ENCODE results near the gene HASPIN.
A peak's percentile ranks its signal among the peaks of the same experiment; 100 is the strongest.

Gene HASPIN

GRCh38 chr17:3738562-3739295 is 15.0 kb downstream of the HASPIN start:
- DNase-seq (ENCODE audit: low spot score): peak; percentile 71

GRCh38 chr17:3739422-3740124 is 15.9 kb downstream of the HASPIN start:
- no peak for DNase-seq (ENCODE audit: low spot score)

GRCh38 chr17:3740611-3741073 is 16.9 kb downstream of the HASPIN start:
- no peak for DNase-seq (ENCODE audit: low spot score)

DNA sequence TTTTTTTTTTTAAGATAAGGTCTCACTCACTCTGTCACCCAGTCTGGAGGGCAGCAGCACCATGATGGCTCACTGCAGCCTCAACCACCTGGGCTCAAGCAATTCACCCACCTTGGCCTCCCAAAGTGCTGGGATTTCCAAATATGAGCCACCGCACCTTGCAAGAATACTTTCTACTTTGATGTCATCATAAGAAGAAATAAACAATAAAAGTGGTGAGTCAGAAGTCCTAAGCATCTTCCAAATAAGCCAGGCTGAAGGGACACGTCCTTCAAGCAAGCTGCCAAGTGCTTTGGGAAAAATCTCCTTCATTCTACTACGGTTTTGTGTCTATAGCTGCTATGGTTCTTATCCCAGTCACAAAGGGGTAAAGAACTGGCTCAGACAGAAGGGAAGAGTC is 20.3 kb downstream of the HASPIN start:
- no peak for DNase-seq (ENCODE audit: low spot score)

DNA sequence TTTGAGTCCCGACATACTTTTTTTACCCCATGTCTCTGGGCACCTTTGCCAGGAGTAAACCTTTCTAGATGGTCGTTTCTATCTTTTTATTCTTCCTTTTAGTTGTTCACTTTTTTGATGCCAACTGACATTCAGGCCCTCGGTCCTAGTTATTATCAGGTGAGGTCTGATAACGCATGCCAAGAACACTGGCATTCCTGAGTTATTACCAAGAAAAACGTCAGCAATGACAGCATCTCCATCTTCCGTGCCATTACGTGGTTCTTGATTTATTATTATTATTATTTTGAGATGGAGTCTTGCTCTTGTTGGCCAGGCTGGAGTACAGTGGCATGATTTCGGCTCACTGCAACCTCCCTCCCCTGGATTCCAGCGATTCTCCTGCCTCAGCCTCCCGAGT is 21.4 kb downstream of the HASPIN start:
- DNase-seq (ENCODE audit: low spot score): no peak

DNA sequence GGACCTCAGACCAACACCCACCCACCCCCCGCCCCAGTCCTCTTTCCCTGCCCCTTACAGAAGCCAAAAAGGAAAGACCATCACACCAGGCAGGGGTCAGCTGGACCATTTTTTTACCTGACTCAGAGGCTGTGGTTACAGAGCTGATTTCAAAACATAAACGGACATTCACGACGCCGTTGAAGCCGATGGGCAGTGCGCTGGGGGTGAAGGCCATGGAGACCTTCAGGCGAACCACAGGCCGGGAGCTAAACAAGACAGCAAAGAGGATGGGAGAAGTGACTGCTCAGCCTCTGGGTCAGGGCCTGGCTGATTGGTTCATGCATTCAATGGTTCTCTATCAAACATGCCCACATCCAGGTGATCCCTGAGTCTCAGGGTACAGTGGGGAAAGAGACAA is 24.1 kb downstream of the HASPIN start:
- no peak for DNase-seq (ENCODE audit: low spot score)

DNA sequence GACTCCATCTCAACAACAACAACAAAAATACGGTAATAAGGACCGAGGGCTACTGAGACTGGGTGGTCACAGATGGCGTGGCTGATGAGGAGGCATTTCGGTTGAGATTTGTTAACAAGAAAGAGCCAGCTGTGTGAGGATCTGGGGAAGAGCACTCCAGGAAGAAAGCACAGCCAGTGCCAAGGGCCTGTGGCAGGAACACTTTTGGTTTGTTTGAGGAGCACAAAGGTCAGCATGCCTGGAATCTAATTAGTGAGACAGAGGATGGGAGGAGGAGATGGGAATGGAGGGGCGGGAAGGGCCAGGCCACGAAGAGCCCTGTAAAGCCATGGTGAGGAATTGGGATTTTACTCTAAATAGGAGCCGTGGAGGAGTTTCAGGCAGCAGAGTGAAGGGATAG is 24.9 kb downstream of the HASPIN start:
- no peak for DNase-seq (ENCODE audit: low spot score)

GRCh38 chr17:3750296-3750695 is 26.6 kb downstream of the HASPIN start:
- no peak for DNase-seq (ENCODE audit: low spot score)

DNA sequence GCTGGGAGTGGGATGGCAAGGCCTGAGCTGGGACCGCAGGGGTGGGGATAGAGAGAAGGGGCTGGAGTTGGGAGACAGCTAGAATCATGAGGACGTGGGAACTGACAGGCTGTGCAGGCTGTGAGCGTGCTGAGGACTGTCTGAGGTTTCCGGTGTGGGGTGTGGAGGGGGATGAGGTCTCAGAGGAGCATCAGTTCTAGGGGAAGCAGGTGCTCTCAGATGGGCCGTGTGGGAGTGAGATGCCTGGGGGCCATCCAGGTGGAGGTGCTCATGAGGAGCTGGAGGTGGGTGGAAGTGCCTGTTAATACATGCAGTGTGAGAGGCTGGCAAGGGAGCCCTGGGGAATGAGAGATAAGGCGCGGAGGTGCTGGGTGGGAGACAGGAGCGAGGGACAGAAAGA is 27.2 kb downstream of the HASPIN start:
- no peak for DNase-seq (ENCODE audit: low spot score)

- DNase-seq (ENCODE audit: low spot score): no peak
Observed at GRCh38 chr17:3751836-3752235, 28.1 kb downstream of the HASPIN start.

- DNase-seq (ENCODE audit: low spot score): no peak
Observed at GRCh38 chr17:3753624-3754023, 29.9 kb downstream of the HASPIN start.

DNA sequence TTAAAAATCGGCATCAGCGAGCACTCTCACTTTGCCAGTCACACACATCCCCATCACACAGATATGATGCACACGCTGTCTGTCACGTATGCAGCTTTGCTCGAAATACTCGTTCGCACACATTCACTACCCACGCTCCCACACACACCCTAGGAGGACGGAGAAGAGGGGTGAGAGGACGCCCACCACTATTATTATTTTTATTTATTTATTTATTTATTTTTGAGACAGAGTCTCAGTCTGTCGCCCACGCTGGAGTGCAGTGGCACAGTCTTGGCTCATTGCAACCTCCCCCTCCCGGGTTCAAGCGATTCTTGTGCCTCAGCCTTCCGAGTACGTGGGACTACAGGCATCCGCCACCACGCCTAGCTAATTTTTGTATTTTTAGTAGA is 30.4 kb downstream of the HASPIN start:
- no peak for DNase-seq (ENCODE audit: low spot score)

GRCh38 chr17:3754458-3755334 is 31.0 kb downstream of the HASPIN start:
- no peak for DNase-seq (ENCODE audit: low spot score)

DNA sequence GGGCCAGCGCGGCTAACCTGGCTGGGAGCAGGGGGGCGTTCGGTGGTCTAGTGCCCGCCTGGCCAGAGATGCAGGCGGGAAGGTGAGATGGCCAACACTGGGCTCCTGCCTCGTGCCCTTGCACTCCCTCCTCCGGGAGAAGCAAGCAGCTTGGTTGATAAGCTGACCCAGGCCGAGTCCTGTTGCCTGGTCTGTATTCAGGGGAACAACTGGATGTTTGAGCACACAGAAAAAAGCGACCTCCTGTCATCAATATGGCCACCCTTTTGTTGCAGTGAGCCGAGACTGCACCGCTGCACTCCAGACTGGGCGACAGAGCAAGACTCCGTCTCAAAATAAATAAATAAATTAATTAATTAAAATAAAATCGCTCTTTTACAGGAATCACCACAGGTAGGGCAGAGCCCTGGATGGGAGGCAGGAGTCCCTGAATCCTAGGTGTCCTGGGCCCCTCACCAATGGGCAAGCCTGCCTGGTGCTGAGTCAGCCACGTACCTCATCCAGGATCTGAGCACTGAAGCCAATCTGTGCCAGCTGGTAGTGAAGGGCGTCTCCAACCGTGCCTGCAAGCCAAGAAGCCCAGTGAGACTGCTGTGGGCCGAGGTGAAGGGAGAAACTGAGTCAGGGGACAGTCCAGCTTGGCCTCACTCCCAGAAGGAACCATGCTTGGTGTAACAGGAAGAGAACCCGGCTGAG is 31.8 kb downstream of the HASPIN start:
- DNase-seq (ENCODE audit: low spot score): no peak

DNA sequence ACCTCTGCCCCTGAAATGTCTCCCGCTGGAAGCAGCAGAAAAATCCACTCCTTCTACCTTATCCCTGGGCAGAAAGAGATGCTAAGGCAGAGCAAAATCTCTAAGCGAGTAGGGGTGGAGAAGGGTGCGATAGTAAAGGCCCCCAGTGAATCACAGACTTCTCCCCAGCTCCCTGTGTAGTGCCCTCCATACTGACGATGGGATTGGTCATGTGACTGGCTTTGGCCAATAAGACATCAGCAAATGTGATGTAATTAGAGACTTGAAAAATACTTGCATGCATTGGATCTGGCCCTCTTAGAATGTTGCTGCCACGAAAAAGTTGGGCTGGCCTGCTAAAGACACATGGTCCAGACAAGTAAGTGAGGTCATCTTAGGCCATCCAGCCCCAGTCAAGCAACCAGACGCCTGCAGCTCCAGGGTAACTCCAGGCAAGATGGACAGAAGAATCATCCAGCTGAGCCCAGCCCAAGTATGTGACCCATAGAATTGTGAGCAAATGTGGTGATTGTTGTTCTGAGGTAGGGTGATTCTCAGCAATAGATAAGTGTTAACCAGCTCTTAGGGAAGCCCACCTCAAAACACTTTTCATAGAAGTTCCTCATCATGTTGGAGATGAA is 36.0 kb downstream of the HASPIN start:
- no peak for DNase-seq (ENCODE audit: low spot score)

- DNase-seq (ENCODE audit: low spot score): no peak
Observed at GRCh38 chr17:3761036-3761917, 37.6 kb downstream of the HASPIN start.

- DNase-seq (ENCODE audit: low spot score): no peak
Observed at GRCh38 chr17:3761918-3762380, 38.2 kb downstream of the HASPIN start.

DNA sequence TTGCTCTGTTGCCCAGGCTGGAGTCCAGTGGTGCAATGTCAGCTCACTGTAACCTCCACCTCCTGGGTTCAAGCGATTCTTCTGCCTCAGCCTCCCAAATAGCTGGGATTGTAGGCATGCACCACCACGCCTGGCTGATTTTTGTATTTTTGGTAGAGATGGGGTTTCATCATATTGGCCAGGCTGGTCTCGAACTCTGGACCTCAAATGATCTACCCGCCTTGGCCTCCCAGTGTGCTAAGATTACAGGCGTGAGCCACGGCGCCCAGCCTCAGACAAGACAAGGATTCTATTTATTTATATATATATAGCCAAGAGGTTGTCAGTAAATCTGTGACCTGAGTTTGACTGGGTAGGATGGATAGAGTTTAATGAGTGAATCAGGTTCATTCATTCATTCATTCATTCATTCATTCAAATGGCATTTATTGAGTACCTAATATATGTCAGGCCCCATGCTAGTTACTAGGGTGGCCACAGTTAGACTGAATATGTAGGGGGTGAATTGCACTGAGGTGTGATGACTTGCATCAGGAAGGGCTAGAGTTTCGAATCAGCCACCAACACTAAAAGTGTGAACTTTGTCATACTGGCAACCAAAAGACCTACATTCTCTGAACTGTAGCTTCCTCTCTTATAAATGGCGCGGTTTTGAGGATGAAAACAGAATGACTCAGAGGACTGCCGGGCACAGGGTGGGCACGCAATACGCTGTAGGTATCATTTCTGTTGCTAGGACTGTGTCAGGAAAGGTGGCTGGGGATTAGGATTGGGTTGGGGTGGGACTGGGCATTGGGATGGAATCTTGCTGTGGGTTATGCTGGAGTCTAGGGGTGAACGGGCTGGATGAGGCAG is 39.4 kb downstream of the HASPIN start:
- DNase-seq (ENCODE audit: low spot score): no peak

GRCh38 chr17:3763777-3764170 is 40.1 kb downstream of the HASPIN start:
- DNase-seq (ENCODE audit: low spot score): no peak

DNA sequence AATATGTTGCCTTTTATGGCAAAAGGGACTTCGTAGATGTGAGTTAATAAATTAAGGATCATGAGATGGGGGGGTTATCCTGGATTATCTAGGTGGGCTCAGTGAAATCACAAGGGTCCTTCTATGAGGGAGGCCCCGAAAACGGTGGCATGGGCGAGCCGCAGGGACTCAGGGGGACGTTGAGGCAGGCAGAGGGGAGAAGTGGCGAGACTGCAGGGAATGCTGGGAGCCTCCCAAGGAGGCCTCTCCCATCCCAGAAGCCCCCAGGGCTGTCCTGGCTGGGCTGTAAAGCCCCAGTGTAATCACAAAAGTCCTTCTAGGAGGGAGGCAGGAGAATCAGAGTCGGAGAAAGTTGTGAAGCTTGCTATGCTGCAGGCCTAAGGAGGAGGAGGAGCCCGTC is 42.3 kb downstream of the HASPIN start:
- DNase-seq (ENCODE audit: low spot score): no peak

Measured in putamen (tissue), 1 donor.